GM12878 (cell line): ENCODE data around the gene BTBD3. TPM values are rescaled to one million over a fixed set of nuclear protein-coding genes. Genes with fewer than 3 reads are reported as not detected.

Experiments
- ATAC-seq: fragments of 200-7000 bp; cut with Tn5 transposase; 3 replicates; pipeline ENCODE4 v1.9.1; 2020; ENCODE audit warnings: mild to moderate bottlenecking, moderate library complexity
- BruUV-seq: library from RNA; stranded (reverse); fragments of 400-500 nt; replicated peaks from 2 replicates; lab custom pipeline; 2021; lab: Mats Ljungman, UMichigan
- CTCF ChIA-PET: fragments of 300-600 bp; sonication (Branson Sonifier 250); formaldehyde crosslinking; extraction: SDS; loops from one replicate; lab custom pipeline; 2021; ENCODE audit warnings: inconsistent platforms; lab: Yijun Ruan, JAX
- POLR2A ChIA-PET: fragments of 350-600 bp; formaldehyde crosslinking; extraction: SDS; loops from one replicate; lab custom pipeline; 2021; ENCODE audit warnings: inconsistent platforms; lab: Charles Lee
- RAD21 ChIA-PET: fragments of 300-600 bp; sonication (Branson Sonifier 250); formaldehyde crosslinking; loops from one replicate; lab custom pipeline; 2023; ENCODE audit warnings: antibody characterized with exemption; ENCODE audit not compliant: unreplicated experiment; lab: Charles Lee
- SMC1A ChIA-PET: fragments of 300-600 bp; sonication (Branson Sonifier 250); formaldehyde crosslinking; loops from one replicate; lab custom pipeline; 2023; ENCODE audit not compliant: unreplicated experiment, uncharacterized antibody; lab: Charles Lee
- DNase-seq: peaks from one replicate; pipeline ENCODE4 v3.0.0-alpha.2; 2011; ENCODE audit warnings: low read depth, low spot score
- FAIRE-seq: peaks from 3 replicates; lab custom pipeline; 2011; peaks lifted over from hg19 to GRCh38; lab: Jason Lieb, UNC
- H2AFZ ChIP-seq: 2 replicates; pipeline ENCODE4 v1.6.0; 2011; ENCODE audit warnings: low read depth, low read length, control low read depth; ENCODE audit not compliant: control insufficient read depth
- H3K27ac ChIP-seq: 2 replicates; pipeline ENCODE4 v1.5.1; 2011; ENCODE audit warnings: control low read depth; ENCODE audit not compliant: control insufficient read depth, insufficient read depth
- H3K27me3 ChIP-seq, 2 experiments: replicated peaks in 1 of 2; 2 replicates each; pipeline versions ENCODE4 v1.6.0 to v1.6.1; 2011; ENCODE audit warnings: low read length in 1 of 2; ENCODE audit not compliant: control insufficient read depth in 2 of 2, insufficient read depth in 2 of 2
- H3K36me3 ChIP-seq, 2 experiments: 2 replicates each; pipeline ENCODE4 v1.5.1; 2011; ENCODE audit warnings: low read length in 1 of 2; ENCODE audit not compliant: control insufficient read depth in 2 of 2, insufficient read depth in 2 of 2
- H3K4me1 ChIP-seq: 2 replicates; pipeline ENCODE4 v1.6.1; 2011; ENCODE audit warnings: mild to moderate bottlenecking, low read length, moderate library complexity, mixed read lengths; ENCODE audit not compliant: control insufficient read depth, insufficient read depth
- H3K4me2 ChIP-seq: 2 replicates; pipeline ENCODE4 v1.6.0; 2011; ENCODE audit warnings: control low read depth; ENCODE audit not compliant: control insufficient read depth, insufficient read depth
- H3K4me3 ChIP-seq: fragments of 200-600 bp; sonication (generic); 2 replicates; pipeline ENCODE4 v1.5.1; 2016
- H3K79me2 ChIP-seq: 2 replicates; pipeline ENCODE4 v1.6.0; 2011; ENCODE audit warnings: low read length; ENCODE audit not compliant: control insufficient read depth, insufficient read depth
- H3K9ac ChIP-seq: 2 replicates; pipeline ENCODE4 v1.8.0; 2011; ENCODE audit warnings: low read length, control low read depth, mixed read lengths; ENCODE audit not compliant: control insufficient read depth, insufficient read depth
- H3K9me3 ChIP-seq: replicated peaks from 3 replicates; pipeline ENCODE4 v1.5.1; 2011; ENCODE audit warnings: mild to moderate bottlenecking, low read length; ENCODE audit not compliant: control insufficient read depth, insufficient read depth
- H4K20me1 ChIP-seq: 2 replicates; pipeline ENCODE4 v1.6.0; 2011; ENCODE audit not compliant: control insufficient read depth, insufficient read depth
- ATF7 ChIP-seq: fragments of 450-650 bp; IDR thresholded peaks from 2 replicates; pipeline ENCODE4 v1.6.1; 2016; ENCODE audit warnings: low read depth, mild to moderate bottlenecking
- BACH1 ChIP-seq: fragments of 450-650 bp; IDR thresholded peaks from 2 replicates; pipeline ENCODE4 v1.6.1; 2017; ENCODE audit warnings: mild to moderate bottlenecking, borderline replicate concordance
- IKZF1 ChIP-seq: fragments of 450-650 bp; conservative IDR thresholded peaks from 2 replicates; pipeline ENCODE4 v1.6.1; 2017; ENCODE audit warnings: antibody characterized with exemption, mild to moderate bottlenecking
- PAX8 ChIP-seq: fragments of 450-650 bp; IDR thresholded peaks from 2 replicates; pipeline ENCODE4 v1.6.1; 2017; ENCODE audit warnings: mild to moderate bottlenecking, moderate library complexity
- POU2F2 ChIP-seq: IDR thresholded peaks from 3 replicates; pipeline ENCODE4 v1.6.1; 2011; ENCODE audit warnings: low read depth, mild to moderate bottlenecking, low read length, borderline replicate concordance
- RBBP5 ChIP-seq: fragments of 200-600 bp; sonication (generic); conservative IDR thresholded peaks from 2 replicates; pipeline ENCODE4 v1.6.1; 2016
- SIX5 ChIP-seq: IDR thresholded peaks from 2 replicates; pipeline ENCODE4 v1.6.1; 2011; ENCODE audit warnings: mild to moderate bottlenecking, low read depth, low read length, moderate library complexity; ENCODE audit not compliant: severe bottlenecking
- WGBS: methylation state at CpG from one replicate; pipeline ENCODE4 v1.1.6; 2016; ENCODE audit warnings: low lambda C conversion rate; ENCODE audit not compliant: insufficient replicate concordance, insufficient coverage; ENCODE audit errors: missing lambda C conversion rate; 5-methylcytosine and 5-hydroxymethylcytosine counted together
- in situ Hi-C: fragments of 300-500 bp; cut with MboI; formaldehyde crosslinking; loops from 9 replicates; pipeline ENCODE4 v1.14.3; 2018; ENCODE audit warnings: mixed read lengths
- intact Hi-C: fragments of 100-400 bp; cut with micrococcal nuclease; formaldehyde crosslinking; loops from one replicate; pipeline ENCODE4 v1.14.2; 2022; ENCODE audit not compliant: unreplicated experiment
- polyA plus RNA-seq, 11 experiments: library from polyadenylated mRNA; depleted of rRNA in 4 of 11; unstranded in 6 of 11; stranded (reverse) in 5 of 11; fragments of >200 nt; fragmentation: Nextera tagmentation in 4 of 11; fragmentation: Illumina TruSeq in 1 of 11; extraction: Ambion mirVana in 4 of 11; extraction: Trizol in 1 of 11; gene quantifications; 1 replicate in 1 of 11; 2 replicates in 10 of 11; pipeline versions ENCODE4 v1.2.1 to v1.2.3, GENCODE V29; 2011 to 2016; ENCODE audit warnings: inconsistent platforms in 2 of 11, missing spikeins in 2 of 11, low read depth in 1 of 11
- total RNA-seq, 4 experiments: library from RNA; depleted of rRNA in 3 of 4; stranded (reverse); fragments of >200 nt in 3 of 4; fragmentation: Illumina TruSeq in 1 of 4; extraction: Trizol in 1 of 4; gene quantifications; 2 replicates each; pipeline versions ENCODE4 v1.2.1 to v1.2.3, GENCODE V29; 2013 to 2021
- TF ChIP-seq, protein P1 (sequence below): fragments of 450-650 bp; formaldehyde crosslinking; IDR thresholded peaks from 2 replicates; pipeline ENCODE4 v1.5.0; 2022; ENCODE audit warnings: mild to moderate bottlenecking, missing genetic modification characterization

Gene BTBD3
- total and polyA plus RNA-seq, 10 of the 15 experiments (the other 5 are each of a cell fraction or from before 2014, with no cell fraction given), result 0.02 to 12.8 (median 0.23) TPM

DNA sequence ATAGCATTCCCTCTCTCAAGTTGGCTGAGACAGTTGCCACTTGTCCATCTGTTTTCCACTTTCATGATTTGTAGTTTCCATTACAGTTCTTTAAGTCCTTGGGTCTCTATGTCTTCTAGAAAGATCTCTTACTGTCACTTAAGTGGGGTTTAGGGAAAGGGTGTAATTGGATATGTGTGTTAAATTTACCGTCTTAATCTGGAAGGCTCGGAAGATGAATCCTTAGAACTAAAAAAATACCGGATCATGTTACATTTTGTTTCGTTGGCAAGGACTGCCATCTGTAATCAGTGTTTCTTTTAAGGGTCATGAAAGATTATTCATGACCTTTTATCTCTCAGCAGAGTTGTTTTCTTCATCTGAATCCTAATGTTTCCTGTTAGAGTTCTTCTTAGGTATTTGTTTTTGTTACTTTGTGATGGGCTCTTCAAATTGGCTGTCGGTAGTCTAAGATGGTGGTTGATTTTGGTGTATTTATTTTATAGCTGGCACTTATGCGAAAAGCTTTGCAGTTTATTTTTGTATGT is 21.8 kb upstream of the BTBD3 start (continued):
- TF ChIP-seq PAX8, result no peak

DNA sequence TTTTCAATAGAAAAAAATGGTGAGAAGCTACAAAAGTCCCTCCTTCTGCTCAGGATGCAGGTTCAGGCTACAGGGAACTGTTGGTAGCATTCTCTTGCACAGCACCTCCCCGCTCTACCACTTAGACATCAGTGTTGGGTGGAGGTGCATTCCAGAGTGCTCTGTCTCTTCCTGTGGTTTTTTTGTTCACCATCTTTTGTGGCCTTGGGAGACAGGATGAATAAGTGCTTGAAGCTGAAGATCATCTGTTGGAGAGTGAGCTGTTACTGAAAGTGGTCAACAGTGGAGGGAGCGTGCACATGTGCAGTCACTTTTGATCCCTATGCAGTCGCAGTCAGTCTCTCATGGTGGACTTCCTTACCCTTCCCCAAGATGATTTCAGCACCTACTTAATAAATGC is 16.6 kb upstream of the BTBD3 start:
- Histone ChIP-seq H3K9ac (no peak overlapping the region), H3K4me2 (no peak overlapping the region), H3K9me3 (no peaks in the 10 kb centered on the region; the same call in 2 of the 3 replicates), H3K4me1 (no peaks in the 10 kb centered on the region), H4K20me1 (no peaks in the 10 kb centered on the region), H3K36me3 (no peaks in the 10 kb centered on the region), H3K4me3 (no peak overlapping the region), H3K27me3 (no peaks in the 10 kb centered on the region), H3K27ac (no peak overlapping the region), H2AFZ (no peak overlapping the region), H3K79me2 (no peaks in the 10 kb centered on the region)
- RAD21 ChIA-PET, result interaction anchor here (1.0 kb wide), 1 partner anchor 11 kb away, joined by 4 read pairs; no protein-coding TSS in a partner anchor
- SMC1A ChIA-PET, result interaction anchor here (0.5 to 1.3 kb wide), 4 partner anchors 10 to 275 kb away, joined by 3 to 4 read pairs (median 4); no protein-coding TSS in a partner anchor
- ATAC-seq, result no peak
- DNase-seq, result no peak
- BruUV-seq, result no TSS peak
- POLR2A ChIA-PET, result no interaction called here
- in situ Hi-C loops, result no loop called here
- TF ChIP-seq BACH1, result no peak
- TF ChIP-seq SIX5, result no peak
- intact Hi-C loops, result no loop called here
- 14% methylated on average over 3 of the region's 3 CpGs for WGBS
- CTCF ChIA-PET, result interaction anchor here (0.6 to 2.6 kb wide), 6 partner anchors 11 to 1879 kb away, joined by 3 to 20 read pairs (median 3); partner anchors contain the start of gene BTBD3
- no peak for FAIRE-seq

DNA sequence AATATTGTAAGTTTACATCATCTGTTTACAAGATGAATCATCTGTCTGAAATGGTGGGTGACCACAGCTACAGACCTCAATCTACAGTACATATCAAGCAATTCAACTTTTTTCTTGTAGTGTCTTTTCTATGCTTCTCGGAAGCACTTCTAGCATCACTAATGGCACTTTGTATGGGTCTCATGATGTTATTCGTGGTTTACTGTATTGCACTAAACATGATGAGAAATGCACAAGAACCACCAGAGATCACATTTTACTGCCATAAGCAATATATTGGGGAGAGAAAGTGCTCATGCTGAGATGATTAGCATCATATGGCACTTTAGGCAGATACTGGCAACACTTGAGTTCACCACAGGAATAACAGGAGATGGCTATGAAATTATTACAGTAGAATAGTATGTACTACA is 15.4 kb upstream of the BTBD3 start:
- Histone ChIP-seq H3K27me3 (no peaks in the 10 kb centered on the region), H3K9me3 (no peaks in the 10 kb centered on the region; the same call in 2 of the 3 replicates), H2AFZ (no peak overlapping the region), H3K27ac (no peak overlapping the region), H3K79me2 (no peaks in the 10 kb centered on the region), H3K9ac (no peak overlapping the region), H4K20me1 (no peaks in the 10 kb centered on the region), H3K4me1 (no peaks in the 10 kb centered on the region), H3K4me3 (no peak overlapping the region), H3K4me2 (no peak overlapping the region), H3K36me3 (no peaks in the 10 kb centered on the region)
- intact Hi-C loops, result no loop called here
- ChIA-PET RAD21 (no interaction called here), CTCF (interaction anchor here (1.2 to 2.6 kb wide), 2 partner anchors 10 to 58 kb away, joined by 3 to 20 read pairs; no protein-coding TSS in a partner anchor), POLR2A (interaction anchor here (0.6 kb wide), 1 partner anchor 635 kb away, joined by 8 read pairs; no protein-coding TSS in a partner anchor), SMC1A (interaction anchor here (1.2 to 1.3 kb wide), 2 partner anchors 11 to 58 kb away, joined by 4 read pairs; no protein-coding TSS in a partner anchor)
- in situ Hi-C loops, result no loop called here
- TF ChIP-seq, protein P1, sequence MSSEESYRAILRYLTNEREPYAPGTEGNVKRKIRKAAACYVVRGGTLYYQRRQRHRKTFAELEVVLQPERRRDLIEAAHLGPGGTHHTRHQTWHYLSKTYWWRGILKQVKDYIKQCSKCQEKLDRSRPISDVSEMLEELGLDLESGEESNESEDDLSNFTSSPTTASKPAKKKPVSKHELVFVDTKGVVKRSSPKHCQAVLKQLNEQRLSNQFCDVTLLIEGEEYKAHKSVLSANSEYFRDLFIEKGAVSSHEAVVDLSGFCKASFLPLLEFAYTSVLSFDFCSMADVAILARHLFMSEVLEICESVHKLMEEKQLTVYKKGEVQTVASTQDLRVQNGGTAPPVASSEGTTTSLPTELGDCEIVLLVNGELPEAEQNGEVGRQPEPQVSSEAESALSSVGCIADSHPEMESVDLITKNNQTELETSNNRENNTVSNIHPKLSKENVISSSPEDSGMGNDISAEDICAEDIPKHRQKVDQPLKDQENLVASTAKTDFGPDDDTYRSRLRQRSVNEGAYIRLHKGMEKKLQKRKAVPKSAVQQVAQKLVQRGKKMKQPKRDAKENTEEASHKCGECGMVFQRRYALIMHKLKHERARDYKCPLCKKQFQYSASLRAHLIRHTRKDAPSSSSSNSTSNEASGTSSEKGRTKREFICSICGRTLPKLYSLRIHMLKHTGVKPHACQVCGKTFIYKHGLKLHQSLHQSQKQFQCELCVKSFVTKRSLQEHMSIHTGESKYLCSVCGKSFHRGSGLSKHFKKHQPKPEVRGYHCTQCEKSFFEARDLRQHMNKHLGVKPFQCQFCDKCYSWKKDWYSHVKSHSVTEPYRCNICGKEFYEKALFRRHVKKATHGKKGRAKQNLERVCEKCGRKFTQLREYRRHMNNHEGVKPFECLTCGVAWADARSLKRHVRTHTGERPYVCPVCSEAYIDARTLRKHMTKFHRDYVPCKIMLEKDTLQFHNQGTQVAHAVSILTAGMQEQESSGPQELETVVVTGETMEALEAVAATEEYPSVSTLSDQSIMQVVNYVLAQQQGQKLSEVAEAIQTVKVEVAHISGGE (CRISPR knock-in tag), result no peak
- no peak for TF ChIP-seq RBBP5
- TF ChIP-seq ATF7, result peak; percentile 55
- TF ChIP-seq POU2F2, result no peak
- no peak for TF ChIP-seq IKZF1
- FAIRE-seq (no peak), DNase-seq (no peak), ATAC-seq (no peak)
- 38% methylated on average over 2 of the region's 2 CpGs for WGBS
- BruUV-seq, result no TSS peak
